ENCODE results near the gene VASP.

GRCh38 chr19:45494261-45494916 lies 12.9 kb upstream of the VASP start:
- TF ChIP-seq CTCF (conservative IDR thresholded peaks at IDR 0.05), result no peak
- TF ChIP-seq ZFX (IDR thresholded peaks at IDR 0.05), result no peak

All from C4-2B (cell line).